ENCODE measurements around the gene CSRNP3.
A peak's percentile ranks its signal among the peaks of the same experiment; 100 is the strongest.

CSRNP3 gene

GRCh38 chr2:165471349-165471950, 2.0 kb downstream of the CSRNP3 start:
- DNase-seq: no peak

GRCh38 chr2:165472922-165473321, 3.4 kb downstream of the CSRNP3 start:
- DNase-seq: no peak

- peak; percentile 50 for DNase-seq
Observed at GRCh38 chr2:165474619-165475276, 5.2 kb downstream of the CSRNP3 start.

GRCh38 chr2:165475277-165476004, 5.9 kb downstream of the CSRNP3 start:
- no peak for DNase-seq

DNA sequence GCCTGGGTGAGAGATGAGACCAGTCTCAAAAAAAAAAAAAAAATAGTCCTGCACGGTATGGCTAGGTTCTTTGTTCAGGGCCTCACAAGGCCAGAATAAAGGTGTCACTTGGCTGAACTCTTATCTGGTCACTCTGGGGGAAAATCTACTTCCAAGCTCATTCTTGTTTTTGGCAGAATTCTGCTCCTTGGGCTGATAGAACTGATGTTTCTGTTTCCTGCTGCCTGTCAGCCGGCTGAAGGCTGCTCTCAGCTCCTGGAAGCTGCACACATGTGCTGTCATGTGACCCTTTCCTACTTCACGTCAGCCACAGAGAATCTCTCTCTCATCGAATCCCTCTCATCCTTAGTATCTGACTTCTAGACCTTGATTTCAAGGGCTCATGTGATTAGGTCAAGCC, 10.4 kb downstream of the CSRNP3 start:
- no peak for DNase-seq

DNA sequence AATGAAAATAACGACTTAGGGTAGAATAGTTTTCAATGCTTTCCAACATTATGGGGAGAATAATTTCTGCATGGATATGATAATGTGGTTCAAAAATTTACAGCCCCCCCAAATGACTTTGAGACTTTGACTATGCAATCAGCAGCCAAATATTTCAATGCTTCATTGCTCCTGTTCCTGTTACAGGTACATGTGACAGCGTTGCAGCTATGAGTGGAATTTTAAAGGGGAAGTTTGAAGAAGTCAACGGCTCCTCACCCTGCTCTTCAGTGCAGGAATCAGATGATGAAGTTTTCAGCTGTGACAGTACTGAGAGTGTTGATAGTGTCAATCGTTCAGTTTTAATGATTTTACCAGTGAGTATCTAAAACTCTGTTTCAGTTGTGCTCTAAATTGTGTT, 25.1 kb downstream of the CSRNP3 start:
- no peak for DNase-seq

DNA sequence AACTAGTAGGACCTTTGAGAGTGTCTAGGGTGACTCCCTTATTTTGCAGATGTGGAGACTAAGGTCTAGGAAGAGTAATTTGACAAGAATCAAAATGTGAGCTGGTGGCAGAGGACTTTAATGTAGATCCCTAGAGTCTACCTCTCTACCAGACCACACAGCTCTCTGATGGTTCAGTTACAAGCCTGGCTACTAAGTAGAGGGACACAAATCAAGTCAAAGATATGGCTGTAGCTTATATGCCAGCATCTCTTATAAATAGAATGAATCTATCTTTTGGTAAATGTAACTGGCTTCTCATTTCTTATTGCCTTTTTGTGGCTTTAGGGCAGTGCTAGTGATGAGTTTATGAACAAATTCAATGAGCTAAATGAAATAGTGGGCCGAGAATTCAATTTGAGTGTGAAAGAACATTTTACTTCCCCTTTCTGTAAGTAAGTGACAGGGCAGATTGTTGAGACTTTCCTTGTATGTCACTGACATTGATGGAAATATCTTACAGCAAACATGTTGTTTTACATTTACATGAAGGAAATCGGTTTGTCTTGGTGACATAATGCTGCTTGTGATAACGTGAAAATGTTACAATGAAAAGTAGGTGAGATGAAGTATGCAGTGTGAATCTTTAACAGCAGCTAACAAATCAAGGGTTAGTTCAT, 28.3 kb downstream of the CSRNP3 start:
- DNase-seq: no peak

GRCh38 chr2:165499131-165499530, 29.6 kb downstream of the CSRNP3 start:
- no peak for DNase-seq

- DNase-seq: no peak
Observed at GRCh38 chr2:165500001-165500400, 30.5 kb downstream of the CSRNP3 start.

- no peak for DNase-seq
Observed at GRCh38 chr2:165500816-165501215, 31.3 kb downstream of the CSRNP3 start.

DNA sequence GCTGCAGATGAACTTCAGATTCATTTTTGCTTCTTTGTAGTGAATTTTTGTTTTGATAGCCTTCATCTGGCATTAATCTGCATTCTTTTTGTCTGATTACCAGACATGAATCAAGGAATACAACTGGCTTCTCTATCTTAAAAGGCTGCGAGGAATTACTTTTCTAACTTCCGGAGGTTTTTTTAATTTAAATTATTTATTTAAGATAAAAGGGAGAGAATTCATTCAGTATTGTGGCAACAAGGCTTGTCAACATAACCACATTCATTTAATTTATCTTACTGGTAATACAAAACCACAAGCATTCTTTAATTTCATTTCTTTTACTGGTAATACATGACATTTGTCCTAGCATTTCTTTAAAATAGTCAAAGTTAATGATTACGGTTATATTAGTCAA, 36.0 kb downstream of the CSRNP3 start:
- DNase-seq: no peak

GRCh38 chr2:165508927-165509326, 39.4 kb downstream of the CSRNP3 start:
- no peak for DNase-seq

DNA sequence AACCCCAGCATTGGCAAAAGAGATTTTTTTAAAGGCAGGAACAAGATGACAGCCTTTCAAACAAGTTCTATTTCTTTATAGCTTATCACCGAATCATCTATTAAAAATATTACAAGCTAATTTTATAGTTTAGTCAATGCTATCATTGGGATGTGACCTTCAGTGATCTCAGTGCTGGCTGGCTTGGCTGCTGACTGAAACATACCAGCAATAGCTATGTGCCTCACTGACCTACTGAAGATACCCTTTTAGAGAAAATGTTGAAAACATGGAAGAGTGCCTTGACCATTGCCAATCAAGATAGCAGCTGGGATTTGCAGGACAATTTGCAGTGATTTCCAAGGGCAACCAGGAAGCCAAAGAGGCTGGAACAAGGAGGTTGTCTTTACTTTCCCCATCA, 44.0 kb downstream of the CSRNP3 start:
- no peak for DNase-seq

DNA sequence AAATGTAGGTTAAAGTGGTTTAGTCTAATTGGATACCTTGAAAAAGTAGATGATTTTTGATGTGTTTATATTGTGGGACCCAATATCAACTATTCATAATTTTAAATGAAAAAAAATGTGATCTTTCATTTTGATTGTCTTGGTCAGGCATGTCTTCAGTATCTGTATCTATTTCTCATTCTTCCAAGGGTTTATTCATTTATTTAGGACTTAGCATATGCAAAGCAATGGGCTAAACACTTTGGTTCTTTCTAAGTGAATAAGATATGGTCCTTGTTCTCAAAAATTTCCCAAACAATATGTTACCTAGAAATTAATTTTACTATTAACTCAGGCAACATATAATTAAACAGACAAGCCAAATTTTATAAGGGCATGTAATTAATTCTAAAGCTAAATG, 49.1 kb downstream of the CSRNP3 start:
- DNase-seq: no peak

DNA sequence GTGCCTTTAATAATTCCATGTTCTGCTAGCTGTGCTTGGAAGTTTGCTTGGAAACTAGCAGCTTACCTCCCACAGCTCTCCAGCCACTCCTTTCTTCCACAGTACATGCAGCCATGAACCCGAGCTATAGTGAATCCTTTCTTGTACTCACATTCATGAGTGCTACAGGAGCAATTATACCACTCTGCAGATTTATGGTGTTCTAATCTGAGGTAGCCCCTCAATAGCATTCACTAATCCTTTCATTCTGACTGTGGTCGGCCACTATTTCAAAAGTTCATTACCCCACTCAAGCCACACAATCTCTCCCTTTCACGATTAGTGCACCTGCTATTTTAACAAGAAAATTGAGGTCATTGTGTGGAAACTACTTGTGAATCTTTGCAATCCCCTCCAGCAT, 53.2 kb downstream of the CSRNP3 start:
- DNase-seq: no peak

DNA sequence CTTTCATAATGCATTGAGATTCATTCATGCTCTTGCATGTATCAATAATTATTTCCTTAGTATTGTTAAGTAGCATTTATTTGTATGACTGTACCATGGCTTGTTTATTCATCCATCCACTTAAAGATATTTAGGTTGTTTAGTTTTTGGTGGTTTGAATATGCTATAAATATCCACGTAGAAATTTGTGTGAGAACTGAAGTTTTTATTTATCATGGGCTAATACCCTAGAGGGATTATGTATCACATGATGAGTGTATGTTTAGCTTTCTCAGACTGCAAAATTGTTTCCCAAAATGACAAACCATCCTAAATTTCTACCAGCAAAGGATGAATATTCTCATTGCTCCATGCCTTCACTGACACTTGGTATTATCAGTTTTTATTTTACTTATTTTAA, 55.2 kb downstream of the CSRNP3 start:
- DNase-seq: no peak

- DNase-seq: no peak
Observed at GRCh38 chr2:165528691-165529090, 59.2 kb downstream of the CSRNP3 start.

DNA sequence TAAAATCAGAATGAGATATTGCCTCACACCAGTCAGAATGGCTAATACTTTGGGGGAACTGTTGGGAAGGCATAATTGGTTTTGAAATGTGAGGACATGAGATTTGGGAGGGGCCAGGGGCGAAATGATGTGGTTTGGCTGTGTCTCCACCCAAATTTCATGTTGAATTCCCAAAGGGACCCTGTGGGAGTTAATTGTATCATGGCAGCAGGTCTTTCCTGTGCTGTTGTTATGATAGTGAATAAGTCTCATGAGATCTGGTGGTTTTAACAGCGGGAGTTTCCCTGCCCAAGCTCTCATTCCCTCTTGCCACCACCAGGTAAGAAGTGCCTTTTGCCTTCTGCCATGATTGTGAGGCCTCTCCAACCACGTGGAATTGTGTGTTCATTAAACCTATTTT, 59.6 kb downstream of the CSRNP3 start:
- DNase-seq: no peak

DNA sequence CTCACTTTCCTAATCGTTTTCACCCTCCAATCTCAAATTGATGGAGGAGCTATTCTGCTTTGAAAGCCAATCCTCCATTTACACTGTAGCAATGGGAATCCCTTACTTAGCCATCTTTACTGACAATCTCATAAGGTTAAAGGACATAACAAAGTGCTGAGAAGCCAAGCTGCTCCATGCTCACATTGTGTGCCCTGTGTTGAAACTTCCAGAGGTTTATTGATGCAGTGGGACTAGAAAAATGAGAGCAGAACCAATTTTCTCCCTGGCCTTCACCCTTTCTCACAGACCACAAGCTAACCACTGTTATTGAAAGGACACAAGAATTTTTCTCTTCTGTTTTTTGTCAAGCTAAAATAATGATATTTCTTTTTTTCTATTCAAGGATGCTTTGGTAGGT, 63.8 kb downstream of the CSRNP3 start:
- no peak for DNase-seq

- DNase-seq: no peak
Observed at GRCh38 chr2:165535471-165535870, 66.0 kb downstream of the CSRNP3 start.

DNA sequence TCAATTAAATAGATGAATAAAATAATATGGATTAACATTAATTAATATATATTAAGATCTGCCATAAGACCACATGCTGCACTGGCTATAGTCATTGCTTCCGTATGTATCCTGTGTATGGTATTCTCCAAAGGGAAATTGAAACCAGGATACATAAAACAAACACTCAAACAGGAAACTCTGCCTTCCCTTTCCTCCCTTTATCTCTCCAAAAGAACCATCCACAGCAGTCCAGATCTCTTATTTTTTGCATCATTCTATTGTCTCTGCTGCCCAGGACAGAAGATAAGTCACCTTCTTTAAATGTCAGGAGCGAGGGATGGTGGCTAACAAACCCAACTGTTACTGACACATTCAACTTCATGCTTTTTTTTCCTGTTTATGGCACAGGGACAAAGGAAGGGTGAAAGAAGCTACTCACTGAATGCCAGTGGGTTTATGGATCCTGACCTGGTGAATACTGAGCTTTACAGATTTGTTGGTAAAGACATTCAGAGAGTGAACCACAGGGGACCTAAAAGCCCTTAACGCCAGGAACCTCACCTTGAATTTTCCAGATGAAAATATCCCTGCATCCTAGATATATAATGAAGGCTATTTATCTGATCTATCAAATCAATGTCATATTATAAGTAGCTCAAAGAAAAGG, 67.5 kb downstream of the CSRNP3 start:
- no peak for DNase-seq

- DNase-seq: no peak
Observed at GRCh38 chr2:165539985-165540384, 70.5 kb downstream of the CSRNP3 start.

DNA sequence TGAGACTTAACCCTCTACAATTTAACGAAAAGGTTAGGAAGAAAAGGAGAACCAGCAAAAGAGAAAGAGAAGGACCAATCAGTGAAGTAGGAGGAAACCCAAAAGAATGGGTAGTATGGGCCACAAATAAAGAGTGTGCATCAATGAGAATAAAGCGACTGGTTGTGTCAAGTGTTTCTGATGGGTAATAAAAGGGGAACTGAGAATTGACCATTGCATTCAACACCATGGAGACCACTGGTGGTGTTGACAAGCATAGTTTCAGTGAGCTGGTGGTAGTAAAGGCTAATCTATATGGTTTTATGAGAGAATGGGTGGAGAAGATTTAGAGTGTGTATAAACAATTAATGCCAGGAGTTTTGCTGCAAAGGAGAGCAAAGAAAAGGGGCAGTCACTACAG, 75.4 kb downstream of the CSRNP3 start:
- DNase-seq: no peak

Data from NCI-H526 treated with DMSO at 0.1 percent for 48 hours (cell line).